GM12891 (cell line): ENCODE measurements around the gene B4GALNT1.
"Not testable (repeated sequence)": the region's sequence is repeated elsewhere in the genome, so short reads cannot be mapped to it uniquely, and the experiment has no call there.

ENCODE experiments used
- DNase-seq: peaks from one replicate; pipeline ENCODE4 v3.0.0; 2011; ENCODE audit warnings: low spot score; ENCODE audit not compliant: insufficient read length
- FAIRE-seq: peaks from 2 replicates; lab custom pipeline; 2011; peaks lifted over from hg19 to GRCh38; lab: Jason Lieb, UNC
- PAX5 ChIP-seq: IDR thresholded peaks from 2 replicates; pipeline ENCODE4 v1.6.1; 2011; ENCODE audit warnings: low read length, moderate library complexity, mild to moderate bottlenecking; ENCODE audit not compliant: insufficient read depth, severe bottlenecking
- POLR2A ChIP-seq: IDR thresholded peaks from 2 replicates; pipeline ENCODE4 v1.6.1; 2011; ENCODE audit warnings: low read depth, low read length, control low read depth
- POLR2AphosphoS5 ChIP-seq: IDR thresholded peaks from 2 replicates; pipeline ENCODE4 v1.6.1; 2011; ENCODE audit warnings: low read depth, low read length, control low read depth
- POU2F2 ChIP-seq: IDR thresholded peaks from 2 replicates; pipeline ENCODE4 v1.6.1; 2011; ENCODE audit warnings: low read depth, mild to moderate bottlenecking, control low read depth, low read length, moderate library complexity
- SPI1 ChIP-seq: IDR thresholded peaks from 2 replicates; pipeline ENCODE4 v1.6.1; 2011; ENCODE audit warnings: low read depth, low read length, control low read depth
- TAF1 ChIP-seq: IDR thresholded peaks from 2 replicates; pipeline ENCODE4 v1.6.1; 2011; ENCODE audit warnings: low read depth, low read length, control low read depth

Gene B4GALNT1

GRCh38 chr12:57618966-57619433, 14.0 kb downstream of the B4GALNT1 start:
- no peak for FAIRE-seq
- no peak for DNase-seq
- TF ChIP-seq PAX5 (no peak), POU2F2 (no peak), SPI1 (no peak), TAF1 (no peak), POLR2A (no peak), POLR2AphosphoS5 (no peak)

- DNase-seq, FAIRE-seq: not testable (repeated sequence)
Measured at GRCh38 chr12:57618431-57618830, 14.6 kb downstream of the B4GALNT1 start.

- FAIRE-seq (no peak), DNase-seq (no peak)
- TF ChIP-seq POLR2AphosphoS5 (no peak), PAX5 (no peak), POU2F2 (no peak), TAF1 (no peak)
Measured at GRCh38 chr12:57617942-57618341, 15.1 kb downstream of the B4GALNT1 start.

DNA sequence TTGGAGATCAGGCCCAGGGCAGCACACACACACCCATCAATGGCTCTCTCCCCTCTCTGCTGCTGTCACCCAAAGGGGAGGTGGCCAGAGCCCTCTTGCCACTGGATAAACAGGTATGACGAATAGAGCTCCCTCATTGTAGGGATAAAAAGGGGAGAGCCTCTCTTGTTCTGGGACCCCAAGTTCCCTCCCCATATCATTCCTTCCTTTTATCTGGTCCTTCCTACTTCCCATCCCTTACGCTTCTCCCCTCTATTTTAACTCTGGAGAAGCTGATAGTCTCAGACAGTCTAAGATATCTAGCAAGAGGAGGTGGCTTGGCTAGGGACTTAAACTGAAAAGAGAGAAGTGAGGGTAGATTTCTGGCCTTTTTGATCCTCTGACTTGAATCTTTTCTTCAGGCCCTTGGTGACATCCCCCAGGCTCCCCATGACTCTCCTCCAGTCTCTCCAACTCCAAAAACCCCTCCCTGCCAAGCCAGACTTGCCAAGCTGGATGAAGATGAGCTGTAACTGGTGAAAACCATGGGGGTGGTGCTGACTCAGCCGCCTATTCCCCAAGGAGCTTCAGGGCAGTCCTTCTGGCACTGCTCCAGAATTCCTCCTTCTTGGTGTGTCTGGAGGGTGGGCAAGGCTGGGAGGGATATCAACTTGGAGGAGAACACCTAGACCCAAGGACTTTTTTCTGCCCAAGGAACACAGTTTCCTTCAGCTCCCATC, 16.5 kb downstream of the B4GALNT1 start:
- FAIRE-seq = no peak

DNA sequence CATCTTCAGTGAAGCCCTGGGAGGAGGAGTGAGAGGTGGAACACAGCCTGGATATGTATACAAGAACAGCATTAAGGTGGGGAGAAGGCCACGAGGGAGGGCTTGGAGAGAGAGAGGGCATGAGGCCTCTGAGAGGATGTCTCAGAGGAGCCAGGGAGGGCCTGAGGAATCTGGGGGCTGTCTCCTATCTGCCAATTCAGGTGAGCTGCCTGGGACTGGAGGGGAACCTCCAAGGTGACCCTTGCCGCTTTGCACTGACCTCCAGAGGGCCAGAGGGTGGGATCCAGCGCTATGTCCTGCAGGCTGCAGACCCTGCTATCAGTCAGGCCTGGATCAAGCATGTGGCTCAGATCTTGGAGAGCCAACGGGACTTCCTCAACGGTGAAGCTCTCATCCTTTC, 17.4 kb downstream of the B4GALNT1 start:
- no peak for DNase-seq
- TF ChIP-seq POLR2A (no peak), POU2F2 (no peak), POLR2AphosphoS5 (no peak), TAF1 (no peak), SPI1 (no peak), PAX5 (no peak)
- no peak for FAIRE-seq

More for the DNA sequence above, 16.5 kb downstream of the B4GALNT1 start:
- no peak for DNase-seq
- TF ChIP-seq PAX5 (no peak), SPI1 (no peak), POLR2A (no peak), TAF1 (no peak), POLR2AphosphoS5 (no peak), POU2F2 (no peak)

DNA sequence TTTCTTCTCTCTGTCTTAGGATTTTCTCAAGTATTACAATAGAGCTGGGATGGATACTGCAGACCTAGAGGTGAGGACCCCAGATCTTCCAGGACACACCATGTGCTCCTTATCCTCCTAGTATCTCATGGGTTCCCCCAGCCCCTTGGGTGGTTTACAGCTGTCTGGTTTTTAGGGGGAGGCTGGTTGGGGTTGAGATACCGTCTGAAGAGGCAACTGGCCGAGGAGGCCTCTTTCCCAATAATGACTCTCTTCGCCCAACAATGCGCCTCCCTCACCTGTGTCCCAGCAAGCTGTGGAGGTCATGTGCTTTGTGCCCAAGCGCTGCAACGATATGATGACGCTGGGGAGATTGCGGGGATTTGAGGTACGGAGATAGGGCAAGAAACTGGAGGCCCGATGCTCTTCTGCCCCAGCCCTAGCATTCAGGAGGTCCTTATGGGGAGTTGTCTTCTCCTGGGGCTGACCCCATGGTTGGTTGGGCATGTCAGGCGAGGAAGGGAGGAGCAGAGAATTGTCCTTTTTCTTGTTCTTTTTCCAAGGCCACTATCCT, 18.0 kb downstream of the B4GALNT1 start:
- no peak for FAIRE-seq
- DNase-seq = no peak
- TF ChIP-seq POLR2A (no peak), POLR2AphosphoS5 (no peak), SPI1 (no peak), TAF1 (no peak), PAX5 (no peak), POU2F2 (no peak)

DNA sequence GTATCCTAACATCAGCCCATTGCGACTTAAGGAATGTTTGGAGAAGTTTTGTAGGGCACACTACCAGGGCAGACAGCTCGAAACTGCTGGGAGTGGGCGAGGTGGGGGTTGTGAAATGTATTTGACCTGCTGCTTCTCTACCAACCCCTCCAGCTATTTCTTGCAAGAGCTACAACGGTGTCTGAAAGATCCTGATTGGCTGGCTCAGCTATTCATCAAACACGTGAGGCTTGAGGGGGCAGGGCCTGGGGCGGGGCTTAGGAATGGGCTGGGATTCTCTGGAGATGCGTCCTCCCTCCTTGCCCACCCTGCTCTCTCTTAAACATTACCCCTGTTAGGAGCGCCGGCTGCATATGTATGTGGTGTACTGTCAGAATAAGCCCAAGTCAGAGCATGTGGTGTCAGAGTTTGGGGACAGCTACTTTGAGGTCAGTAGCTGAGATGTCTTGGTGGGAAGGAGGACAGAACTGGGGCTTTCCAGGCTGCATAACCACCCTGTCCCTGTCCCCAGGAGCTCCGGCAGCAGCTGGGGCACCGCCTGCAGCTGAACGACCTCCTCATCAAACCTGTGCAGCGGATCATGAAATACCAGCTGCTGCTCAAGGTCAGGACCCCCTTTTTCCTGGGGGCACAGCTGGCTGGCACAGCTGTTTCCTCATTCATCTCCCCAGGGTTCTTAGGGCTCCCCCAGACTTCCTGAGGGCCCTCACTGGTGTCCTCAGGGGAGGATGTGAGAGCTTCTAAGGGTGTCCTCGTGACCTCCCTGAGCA, 18.6 kb downstream of the B4GALNT1 start:
- FAIRE-seq (peak; percentile 86), DNase-seq (peak; percentile 61)
- TF ChIP-seq POLR2AphosphoS5 (no peak), SPI1 (no peak), POLR2A (no peak), TAF1 (no peak), PAX5 (no peak), POU2F2 (no peak)

- FAIRE-seq (no peak), DNase-seq (no peak)
- no peak for TF ChIP-seq POU2F2
- TF ChIP-seq SPI1 = no peak
- no peak for TF ChIP-seq POLR2AphosphoS5
- no peak for TF ChIP-seq PAX5
- TF ChIP-seq POLR2A = no peak
Measured at GRCh38 chr12:57613427-57614109, 19.4 kb downstream of the B4GALNT1 start.

DNA sequence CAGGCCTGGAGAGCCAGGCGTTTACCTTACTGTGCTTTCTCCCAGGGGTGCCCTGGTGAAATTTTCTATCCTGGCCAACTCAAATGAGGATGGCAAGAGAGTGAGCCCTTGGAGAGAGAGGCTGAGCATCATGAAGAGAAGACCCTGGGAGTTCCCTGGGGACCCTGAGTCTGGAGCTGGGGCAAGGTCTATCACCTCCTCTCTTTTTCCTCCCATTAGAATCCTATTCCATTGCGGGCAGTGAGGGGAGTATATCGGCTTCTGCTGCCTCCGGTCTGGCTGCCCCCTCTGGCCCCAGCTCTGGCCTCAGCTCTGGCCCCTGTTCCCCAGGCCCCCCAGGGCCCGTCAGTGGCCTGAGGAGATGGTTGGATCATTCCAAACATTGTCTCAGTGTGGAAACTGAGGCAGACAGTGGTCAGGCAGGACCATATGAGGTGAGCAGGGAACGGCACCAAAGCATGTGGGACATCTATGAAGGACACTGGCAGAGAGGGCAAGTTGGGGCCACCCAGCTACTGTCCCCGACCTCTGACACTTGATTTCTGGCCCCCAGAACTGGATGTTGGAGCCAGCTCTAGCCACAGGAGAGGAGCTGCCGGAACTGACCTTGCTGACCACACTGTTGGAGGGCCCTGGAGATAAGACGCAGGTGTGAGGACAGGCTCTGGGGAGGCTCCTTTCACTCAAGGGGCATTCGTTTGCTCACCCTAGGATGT, 20.1 kb downstream of the B4GALNT1 start:
- FAIRE-seq (no peak), DNase-seq (no peak)
- no peak for TF ChIP-seq POU2F2
